Hepatocyte (in vitro differentiated cells): ENCODE data around the gene FAM168B. TPM values are rescaled to one million over a fixed set of nuclear protein-coding genes. Genes with fewer than 3 reads are reported as not detected.

Source experiments
- DNase-seq: peaks from one replicate; pipeline ENCODE4 v3.0.0-alpha.2; 2016; ENCODE audit warnings: low spot score
- H2AFZ ChIP-seq: fragments of 200-600 bp; sonication (generic); 2 replicates; pipeline ENCODE4 v1.6.0; 2016; ENCODE audit warnings: antibody characterized with exemption, mild to moderate bottlenecking
- H3K27ac ChIP-seq: fragments of 200-600 bp; sonication (generic); 2 replicates; pipeline ENCODE4 v1.5.1; 2016; ENCODE audit warnings: mild to moderate bottlenecking
- H3K27me3 ChIP-seq: fragments of 200-600 bp; sonication (generic); 2 replicates; pipeline ENCODE4 v1.6.1; 2016
- H3K36me3 ChIP-seq: fragments of 200-600 bp; sonication (generic); replicated peaks from 2 replicates; pipeline ENCODE4 v1.5.1; 2016; ENCODE audit warnings: low read depth; ENCODE audit not compliant: insufficient read depth
- H3K4me1 ChIP-seq: fragments of 200-600 bp; sonication (generic); 2 replicates; pipeline ENCODE4 v1.5.1; 2016; ENCODE audit warnings: mild to moderate bottlenecking, moderate library complexity; ENCODE audit not compliant: insufficient read depth
- H3K4me2 ChIP-seq: fragments of 200-600 bp; sonication (generic); 2 replicates; pipeline ENCODE4 v1.6.0; 2016
- H3K4me3 ChIP-seq: fragments of 200-600 bp; sonication (generic); 2 replicates; pipeline ENCODE4 v1.5.1; 2016; ENCODE audit warnings: mild to moderate bottlenecking
- H3K79me2 ChIP-seq: fragments of 200-600 bp; sonication (generic); 2 replicates; pipeline ENCODE4 v1.6.0; 2017; ENCODE audit warnings: mild to moderate bottlenecking
- H3K9me2 ChIP-seq: fragments of 200-600 bp; sonication (generic); replicated peaks from 2 replicates; pipeline ENCODE4 v1.6.0; 2017; ENCODE audit warnings: mild to moderate bottlenecking; ENCODE audit not compliant: insufficient read depth
- H3K9me3 ChIP-seq: fragments of 200-600 bp; sonication (generic); 2 replicates; pipeline ENCODE4 v1.5.1; 2016; ENCODE audit warnings: low read depth, mild to moderate bottlenecking
- H4K20me1 ChIP-seq: fragments of 200-600 bp; sonication (generic); 2 replicates; pipeline ENCODE4 v1.6.0; 2016; ENCODE audit warnings: mild to moderate bottlenecking; ENCODE audit not compliant: insufficient read depth, poor library complexity, severe bottlenecking
- EZH2 ChIP-seq: fragments of 200-600 bp; sonication (generic); IDR thresholded peaks from 2 replicates; pipeline ENCODE4 v1.6.1; 2016; ENCODE audit warnings: antibody characterized with exemption, mild to moderate bottlenecking, borderline replicate concordance
- EZH2phosphoT487 ChIP-seq: fragments of 200-600 bp; sonication (generic); IDR thresholded peaks from one replicate; pipeline ENCODE4 v1.6.1; 2018; ENCODE audit warnings: antibody characterized with exemption, mild to moderate bottlenecking, low read depth, moderate library complexity; ENCODE audit not compliant: unreplicated experiment, severe bottlenecking
- WGBS: methylation state at CpG from one replicate; pipeline ENCODE4 v1.1.6; 2016; ENCODE audit warnings: low lambda C conversion rate; ENCODE audit errors: missing lambda C conversion rate; 5-methylcytosine and 5-hydroxymethylcytosine counted together
- polyA plus RNA-seq: library from polyadenylated mRNA; unstranded; fragments of >200 nt; fragmentation: Nextera tagmentation; extraction: Ambion mirVana; gene quantifications from 2 replicates; pipeline ENCODE4 v1.2.1, GENCODE V29; 2016
- total RNA-seq: library from RNA; depleted of rRNA; stranded (reverse); fragments of >200 nt; gene quantifications from 2 replicates; pipeline ENCODE4 v1.2.3, GENCODE V29; 2014
- TF ChIP-seq, protein P1 (sequence below): fragments of 200-600 bp; sonication (generic); IDR thresholded peaks from 2 replicates; pipeline ENCODE4 v1.5.1; 2016; ENCODE audit warnings: antibody characterized with exemption, mild to moderate bottlenecking; ENCODE audit not compliant: poor library complexity

The FAM168B gene
- total and polyA plus RNA-seq, 2 experiments from 2014 or later: 40.0 to 123 TPM

GRCh38 chr2:131039101-131039440, 54.2 kb downstream of the FAM168B start:
- no peak overlapping the region for H2AFZ ChIP-seq
- no peak overlapping the region for H3K27ac ChIP-seq
- no peaks in the 10 kb centered on the region for H3K9me3 ChIP-seq
- H3K36me3 ChIP-seq: no peaks in the 10 kb centered on the region
- TF ChIP-seq EZH2phosphoT487 (no peak), EZH2 (no peak)
- TF ChIP-seq, protein P1, sequence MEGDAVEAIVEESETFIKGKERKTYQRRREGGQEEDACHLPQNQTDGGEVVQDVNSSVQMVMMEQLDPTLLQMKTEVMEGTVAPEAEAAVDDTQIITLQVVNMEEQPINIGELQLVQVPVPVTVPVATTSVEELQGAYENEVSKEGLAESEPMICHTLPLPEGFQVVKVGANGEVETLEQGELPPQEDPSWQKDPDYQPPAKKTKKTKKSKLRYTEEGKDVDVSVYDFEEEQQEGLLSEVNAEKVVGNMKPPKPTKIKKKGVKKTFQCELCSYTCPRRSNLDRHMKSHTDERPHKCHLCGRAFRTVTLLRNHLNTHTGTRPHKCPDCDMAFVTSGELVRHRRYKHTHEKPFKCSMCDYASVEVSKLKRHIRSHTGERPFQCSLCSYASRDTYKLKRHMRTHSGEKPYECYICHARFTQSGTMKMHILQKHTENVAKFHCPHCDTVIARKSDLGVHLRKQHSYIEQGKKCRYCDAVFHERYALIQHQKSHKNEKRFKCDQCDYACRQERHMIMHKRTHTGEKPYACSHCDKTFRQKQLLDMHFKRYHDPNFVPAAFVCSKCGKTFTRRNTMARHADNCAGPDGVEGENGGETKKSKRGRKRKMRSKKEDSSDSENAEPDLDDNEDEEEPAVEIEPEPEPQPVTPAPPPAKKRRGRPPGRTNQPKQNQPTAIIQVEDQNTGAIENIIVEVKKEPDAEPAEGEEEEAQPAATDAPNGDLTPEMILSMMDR: no peak
- H3K9me2 ChIP-seq: no peaks in the 10 kb centered on the region
- no peaks in the 10 kb centered on the region for H3K79me2 ChIP-seq
- no peak for DNase-seq
- H3K27me3 ChIP-seq: no peaks in the 10 kb centered on the region
- no peak overlapping the region for H3K4me2 ChIP-seq
- peaks cover 8% of the 10 kb centered on the region for H3K4me1 ChIP-seq
- no peak overlapping the region for H3K4me3 ChIP-seq
- H4K20me1 ChIP-seq: no peaks in the 10 kb centered on the region
- 92% methylated on average over 9 of the region's 9 CpGs for WGBS

- Histone ChIP-seq H3K36me3 (no peaks in the 10 kb centered on the region), H3K27me3 (no peaks in the 10 kb centered on the region)
- 93% methylated on average over 15 of the region's 17 CpGs for WGBS
Observed at GRCh38 chr2:131038258-131039100, 54.8 kb downstream of the FAM168B start.

GRCh38 chr2:131037398-131038257, 55.6 kb downstream of the FAM168B start:
- Histone ChIP-seq H3K27me3 (no peaks in the 10 kb centered on the region), H3K4me3 (no peak overlapping the region), H3K4me2 (no peak overlapping the region), H2AFZ (no peak overlapping the region), H3K4me1 (peaks cover 12% of the 10 kb centered on the region), H3K79me2 (no peaks in the 10 kb centered on the region), H3K36me3 (no peaks in the 10 kb centered on the region), H4K20me1 (no peaks in the 10 kb centered on the region), H3K9me3 (no peaks in the 10 kb centered on the region), H3K9me2 (no peaks in the 10 kb centered on the region), H3K27ac (no peak overlapping the region)
- no peak for DNase-seq
- 76% methylated on average over 6 of the region's 6 CpGs for WGBS
- TF ChIP-seq, protein P1: no peak
- TF ChIP-seq EZH2: no peak
- TF ChIP-seq EZH2phosphoT487: no peak

More at GRCh38 chr2:131038258-131039100, 54.8 kb downstream of the FAM168B start:
- H3K9me3 ChIP-seq: no peaks in the 10 kb centered on the region
- DNase-seq: no peak
- no peaks in the 10 kb centered on the region for H3K9me2 ChIP-seq
- no peak overlapping the region for H3K4me3 ChIP-seq
- no peak overlapping the region for H2AFZ ChIP-seq
- H3K4me2 ChIP-seq: no peak overlapping the region
- no peak overlapping the region for H3K27ac ChIP-seq
- TF ChIP-seq EZH2 (no peak), EZH2phosphoT487 (no peak)
- TF ChIP-seq, protein P1: no peak
- H3K79me2 ChIP-seq: no peaks in the 10 kb centered on the region
- H3K4me1 ChIP-seq: peaks cover 12% of the 10 kb centered on the region
- no peaks in the 10 kb centered on the region for H4K20me1 ChIP-seq
